Heart left ventricle (tissue), 16 donors: ENCODE measurements around the gene MYLK2. TPM values are rescaled to one million over a fixed set of nuclear protein-coding genes. Genes with fewer than 3 reads are reported as not detected.

Experiments
- ATAC-seq, 4 donors: fragments of 200-7000 bp; cut with Tn5 transposase; one replicate each; pipeline ENCODE4 v1.9.1; 2020 to 2022; ENCODE audit warnings: moderate library complexity in 4 of 4, mild to moderate bottlenecking in 3 of 4, moderate number of reproducible peaks in 1 of 4
- DNase-seq, 5 donors: peaks; one replicate each; pipeline ENCODE4 v3.0.0-alpha.2; 2020
- H3K27ac ChIP-seq, 12 donors: fragments of 200-600 bp; sonication (generic) in 4 of 12; one replicate each; pipeline versions ENCODE4 v1.5.0 to v1.8.0; 2016 to 2022; ENCODE audit warnings: mild to moderate bottlenecking in 2 of 12
- H3K27me3 ChIP-seq, 9 donors: fragments of 200-600 bp; sonication (generic) in 2 of 9; one replicate each; pipeline versions ENCODE4 v1.5.1 to v1.8.0; 2016 to 2022; ENCODE audit warnings: mild to moderate bottlenecking in 3 of 9
- H3K36me3 ChIP-seq, 9 donors: fragments of 200-600 bp; sonication (generic) in 2 of 9; one replicate each; pipeline versions ENCODE4 v1.5.0 to v1.8.0; 2018 to 2022; ENCODE audit warnings: mild to moderate bottlenecking in 2 of 9
- H3K4me1 ChIP-seq, 12 donors: fragments of 200-600 bp; sonication (generic) in 4 of 12; one replicate each; pipeline versions ENCODE4 v1.5.0 to v1.8.0; 2016 to 2022; ENCODE audit warnings: mild to moderate bottlenecking in 3 of 12
- H3K4me3 ChIP-seq, 12 donors: fragments of 200-600 bp; sonication (generic) in 4 of 12; one replicate each; pipeline versions ENCODE4 v1.5.0 to v1.8.0; 2017 to 2022; ENCODE audit warnings: mild to moderate bottlenecking in 9 of 12, moderate library complexity in 4 of 12
- H3K9me3 ChIP-seq, 12 donors: fragments of 200-600 bp; sonication (generic) in 4 of 12; one replicate each; pipeline versions ENCODE4 v1.5.0 to v1.8.0; 2016 to 2022; ENCODE audit warnings: mild to moderate bottlenecking in 1 of 12
- CTCF ChIP-seq, 12 donors: fragments of 200-600 bp; sonication (generic) in 4 of 12; IDR thresholded peaks; one replicate each; pipeline versions ENCODE4 v1.5.0 to v1.8.0; 2018 to 2022; ENCODE audit warnings: antibody characterized with exemption in 12 of 12, mild to moderate bottlenecking in 5 of 12
- POLR2A ChIP-seq, 2 donors: fragments of 450-650 bp; IDR thresholded peaks; one replicate each; pipeline ENCODE4 v1.6.1; 2017; ENCODE audit warnings: antibody characterized with exemption in 2 of 2, mild to moderate bottlenecking in 2 of 2, moderate library complexity in 2 of 2
- WGBS, 4 donors: extraction: QIAGEN DNeasy Blood & Tissue Kit in 2 of 4; methylation state at CpG; one replicate each; pipeline versions ENCODE4 v1.1.5 to v1.1.7; 2013 to 2018; 5-methylcytosine and 5-hydroxymethylcytosine counted together
- intact Hi-C, 10 donors: fragments of 100-400 bp; cut with DNase I; formaldehyde crosslinking; loops; one replicate each; pipeline versions ENCODE4 v1.11.1 to v1.14.2; 2022
- polyA plus RNA-seq, 2 donors: library from polyadenylated mRNA; stranded (reverse); fragments of 200-250 nt; gene quantifications; one replicate each; pipeline ENCODE4 v1.2.3, GENCODE V29; 2013
- total RNA-seq, 9 donors: library from RNA; depleted of rRNA in 2 of 9; stranded (reverse); fragments of >200 nt in 2 of 9; fragmentation: NEBNext Ultra II Directional in 3 of 9; extraction: Animal tissue kit (Norgen Biotek cat#: 25700) in 3 of 9; gene quantifications; one replicate each; pipeline versions ENCODE4 v1.1.0 to v1.2.4, GENCODE V29; 2016 to 2023
- donor health status: ischemic (EF 13 %, LVEDD 7.1; RV severe dilation, severe dysfunction).
- donor health status: healthy with polysubstance abuse.
- donor health status: DM: no; HTN: yes; CAD: no.
- donor health status: DM: no; HTN: no; CAD: no.
- donor health status: ischemic (EF 25% LVEDD 6.9; RV normal size, moderate dysfunction).
- donor health status: ischemic (EF 25% LVEDD 5.7; RV mildly dilated, moderate dysfunction).
- donor health status: healthy.
- donor health status: DM: yes; HTN: yes; CAD: no.
- donor health status: ischemic (EF 35%, LVEDD 5.7; RV mildly dilated, moderate dysfunction).
- donor health status: nonischemic (EF 11% LVEDD 7.7; RV severe dilation, severe dysfunction).
- donor health status: DM: yes; HTN: yes; CAD: no.
- donor health status: PGD.
- donor health status: ischemic (EF 29% LVEDD 5.4; RV normal size, mild dysfunction).
- donor health status: nonischemic (EF 23%, LVEDD 6.1; RV moderate dilation, normal function).

Gene MYLK2
- total and polyA plus RNA-seq, 11 donors = 0.10 to 0.76 (median 0.17) TPM; not detected in 1

DNA sequence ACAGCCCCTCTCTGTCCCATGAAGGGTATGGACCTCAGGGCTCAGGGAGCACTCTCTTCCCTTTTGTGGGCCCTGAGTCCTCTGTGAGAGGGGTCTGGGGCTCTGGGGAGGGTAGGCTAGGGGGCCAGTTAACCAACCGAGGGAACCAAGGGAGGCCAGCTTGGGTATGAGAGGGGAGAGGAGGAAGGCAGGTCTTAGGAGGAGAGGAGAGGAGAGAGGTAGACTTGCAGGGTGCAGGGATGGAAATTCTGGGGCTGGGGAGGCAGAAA is 50.5 kb downstream of the MYLK2 start:
- WGBS, 4 donors = 3 to 20% (median 6%) methylated on average over 1 of the region's 1 CpG

DNA sequence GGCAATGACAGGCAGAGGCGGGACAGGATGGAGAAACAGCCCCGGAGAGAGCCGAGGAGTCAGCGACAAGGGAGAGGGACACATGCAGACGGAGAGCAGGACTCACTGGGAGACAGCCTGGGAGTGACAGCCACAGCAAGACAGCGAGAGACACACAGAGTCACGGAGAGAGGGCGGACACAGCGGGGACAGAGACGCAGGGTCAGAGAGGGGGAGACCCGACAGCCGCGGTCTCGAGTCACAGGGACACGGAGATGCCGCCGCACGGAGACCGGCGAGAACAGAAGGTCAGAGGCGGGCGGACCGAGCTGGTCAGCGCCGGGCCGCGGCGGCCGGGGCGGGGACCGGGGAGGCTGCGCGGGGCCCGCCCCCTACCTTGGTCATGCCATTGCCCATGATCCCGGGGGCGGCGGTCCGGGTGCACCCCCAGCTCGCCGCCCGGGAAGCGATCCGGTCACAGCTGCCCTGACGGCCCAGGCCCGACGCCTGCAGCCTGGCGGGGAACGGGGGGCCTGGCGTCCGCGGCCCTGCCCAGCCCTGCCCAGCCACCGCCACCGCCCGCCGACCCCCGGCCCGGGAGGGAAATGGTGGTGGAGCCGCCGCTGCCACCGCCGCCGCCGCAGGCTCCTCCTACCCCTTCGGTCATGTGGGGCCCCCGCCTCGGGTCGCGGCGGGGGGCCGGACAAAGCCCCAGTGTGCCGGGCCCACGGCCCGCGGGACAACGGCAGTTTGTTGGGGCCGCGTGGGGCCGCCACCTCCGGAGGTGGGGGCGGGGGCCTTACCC is 51.0 kb downstream of the MYLK2 start, which contains the start of the genes DUSP15 and TTLL9:
TSS of gene DUSP15 (minus strand) at position 586 of the 784 bp plus-strand sequence. CDS start at position 396, 190 bp downstream.
TSS of gene TTLL9 (plus strand) at position 693 of the 784 bp plus-strand sequence. CDS start 493 bp downstream, outside the sequence.
- TF ChIP-seq POLR2A (IDR thresholded peaks at IDR 0.05) = no peak
- peak in 2 of 12 donors; percentile 4 to 6 for TF ChIP-seq CTCF (IDR thresholded peaks at IDR 0.05)
- ATAC-seq = peak; percentile 51 to 92 (median 86)
- 1 to 2% (median 1%) methylated on average over 27 to 80 of the region's 80 CpGs for WGBS, 4 donors
- intact Hi-C loops = loop anchor here in 2 of 10 donors (5.0 kb wide), 2 partner anchors 37 to 82 kb away; partner anchors contain the start of gene PDRG1 (in 1 of the 2)
- no peaks in the 10 kb centered on the region for H3K9me3 ChIP-seq
- peak in 3 of 5 donors; percentile 43 to 55 (median 52) for DNase-seq
- peaks cover 0 to 27% (median 0%) of the 10 kb centered on the region in 9 donors for H3K27me3 ChIP-seq
- peak within 1 kb of the TSS; percentile 46 to 96 (median 66) for H3K4me3 ChIP-seq
- H3K36me3 ChIP-seq = no peaks in the 10 kb centered on the region
- peaks cover 0 to 20% (median 11%) of the 10 kb centered on the region in 12 donors for H3K4me1 ChIP-seq
- H3K27ac ChIP-seq = peak within 1 kb of the TSS in 7 of 12 donors; percentile 3 to 76 (median 57)

More for the DNA sequence above, 50.5 kb downstream of the MYLK2 start:
- ATAC-seq (peak in 3 of 4 donors; percentile 4 to 20 (median 12)), DNase-seq (no peak)
- peak overlapping the region in 3 of 12 donors; percentile 38 to 76 (median 46) for H3K27ac ChIP-seq
- H3K4me3 ChIP-seq = peak overlapping the region in 11 of 12 donors; percentile 53 to 96 (median 67)
- intact Hi-C loops = loop anchor here in 1 of 10 donors (5.0 kb wide), 1 partner anchor 38 kb away; no protein-coding TSS in a partner anchor
- H3K9me3 ChIP-seq = no peaks in the 10 kb centered on the region
- no peak for TF ChIP-seq POLR2A (IDR thresholded peaks at IDR 0.05)
- TF ChIP-seq CTCF (IDR thresholded peaks at IDR 0.05) = no peak
- H3K4me1 ChIP-seq = peaks cover 0 to 20% (median 11%) of the 10 kb centered on the region in 12 donors
- H3K36me3 ChIP-seq = no peaks in the 10 kb centered on the region
- H3K27me3 ChIP-seq = peaks cover 0 to 27% (median 0%) of the 10 kb centered on the region in 9 donors

GRCh38 chr20:31870726-31871617 is 51.8 kb downstream of the MYLK2 start:
- TF ChIP-seq CTCF (IDR thresholded peaks at IDR 0.05) = no peak
- no peak for TF ChIP-seq POLR2A (IDR thresholded peaks at IDR 0.05)
- peak in 1 of 4 donors; percentile 11 for ATAC-seq
- Histone ChIP-seq H3K27me3 (peaks cover 0 to 27% (median 0%) of the 10 kb centered on the region in 9 donors), H3K27ac (peak overlapping the region in 7 of 12 donors; percentile 3 to 76 (median 57)), H3K4me1 (peaks cover 0 to 20% (median 11%) of the 10 kb centered on the region in 12 donors), H3K36me3 (no peaks in the 10 kb centered on the region), H3K4me3 (peak overlapping the region; percentile 46 to 96 (median 66)), H3K9me3 (no peaks in the 10 kb centered on the region)
- WGBS, 4 donors = 7 to 13% (median 10%) methylated on average over 18 to 24 of the region's 24 CpGs
- no peak for DNase-seq
- intact Hi-C loops = loop anchor here in 1 of 10 donors (5.0 kb wide), 1 partner anchor 81 kb away; the partner anchor contains the start of gene PDRG1
